Body of pancreas (tissue), 4 donors: ENCODE measurements around the gene NACC2. TPM values are rescaled to one million over a fixed set of nuclear protein-coding genes. Genes with fewer than 3 reads are reported as not detected.

Source experiments
- ATAC-seq: fragments of 150-250 bp; one replicate; pipeline ENCODE4 v1.9.1; 2016
- DNase-seq, 4 donors: peaks; one replicate each; pipeline ENCODE4 v3.0.0-alpha.2; 2019
- H3K27ac ChIP-seq, 4 donors: fragments of 200-600 bp; sonication (generic); 1 replicate in 3 of 4; 2 replicates in 1 of 4; pipeline versions ENCODE4 v1.5.1 to v1.6.1; 2016 to 2019; ENCODE audit warnings: mild to moderate bottlenecking in 1 of 4, mixed read lengths in 1 of 4, moderate library complexity in 1 of 4
- H3K27me3 ChIP-seq, 2 donors: fragments of 200-600 bp; sonication (generic); one replicate each; pipeline ENCODE4 v1.6.0; 2016; ENCODE audit warnings: mild to moderate bottlenecking in 1 of 2
- H3K36me3 ChIP-seq, 2 donors: fragments of 200-600 bp; sonication (generic); replicated peaks in 1 of 2; 2 replicates each; pipeline ENCODE4 v1.5.1; 2016; ENCODE audit warnings: low read depth in 2 of 2; ENCODE audit not compliant: insufficient read depth in 1 of 2
- H3K4me1 ChIP-seq: fragments of 200-600 bp; sonication (generic); one replicate; pipeline ENCODE4 v1.6.0; 2016
- H3K4me3 ChIP-seq, 2 donors: fragments of 200-600 bp; sonication (generic); 1 replicate in 1 of 2; 2 replicates in 1 of 2; pipeline ENCODE4 v1.5.1; 2016 to 2019
- H3K9me3 ChIP-seq, 3 donors: fragments of 200-600 bp; sonication (generic); 1 replicate in 2 of 3; 2 replicates in 1 of 3; pipeline ENCODE4 v1.5.1; 2016
- POLR2A ChIP-seq, 3 donors: fragments of 450-650 bp; IDR thresholded peaks; one replicate each; pipeline ENCODE4 v1.6.1; 2016; ENCODE audit warnings: antibody characterized with exemption in 3 of 3, mild to moderate bottlenecking in 2 of 3
- WGBS, 2 donors: methylation state at CpG; one replicate each; pipeline ENCODE4 v1.1.5; 2017; 5-methylcytosine and 5-hydroxymethylcytosine counted together
- intact Hi-C: fragments of 100-400 bp; cut with DNase I; formaldehyde crosslinking; loops from one replicate; pipeline ENCODE4 v1.15.1; 2023
- total RNA-seq, 2 donors: library from RNA; depleted of rRNA; stranded (reverse); fragments of >200 nt; gene quantifications; one replicate each; pipeline ENCODE4 v1.1.0, GENCODE V29; 2016
- TF ChIP-seq, protein P1 (sequence below), 7 experiments: fragments of 450-650 bp in 4 of 7; fragments of 200-600 bp in 3 of 7; sonication (generic) in 3 of 7; IDR thresholded peaks; one replicate each; pipeline ENCODE4 v1.5.1; 2016 to 2019; ENCODE audit warnings: antibody characterized with exemption in 7 of 7

The NACC2 gene
- total RNA-seq, 2 donors from 2014 or later, result 16.6 to 21.1 TPM

GRCh38 chr9:136052991-136053756 lies 41.9 kb downstream of the NACC2 start:
- Histone ChIP-seq H3K9me3 (no peaks in the 10 kb centered on the region), H3K27me3 (no peaks in the 10 kb centered on the region), H3K4me3 (no peak overlapping the region), H3K36me3 (no peaks in the 10 kb centered on the region), H3K4me1 (peaks cover 49% of the 10 kb centered on the region), H3K27ac (peak overlapping the region; percentile 72 to 89 (median 79))
- ATAC-seq (no peak), DNase-seq (no peak)
- TF ChIP-seq, protein P1, sequence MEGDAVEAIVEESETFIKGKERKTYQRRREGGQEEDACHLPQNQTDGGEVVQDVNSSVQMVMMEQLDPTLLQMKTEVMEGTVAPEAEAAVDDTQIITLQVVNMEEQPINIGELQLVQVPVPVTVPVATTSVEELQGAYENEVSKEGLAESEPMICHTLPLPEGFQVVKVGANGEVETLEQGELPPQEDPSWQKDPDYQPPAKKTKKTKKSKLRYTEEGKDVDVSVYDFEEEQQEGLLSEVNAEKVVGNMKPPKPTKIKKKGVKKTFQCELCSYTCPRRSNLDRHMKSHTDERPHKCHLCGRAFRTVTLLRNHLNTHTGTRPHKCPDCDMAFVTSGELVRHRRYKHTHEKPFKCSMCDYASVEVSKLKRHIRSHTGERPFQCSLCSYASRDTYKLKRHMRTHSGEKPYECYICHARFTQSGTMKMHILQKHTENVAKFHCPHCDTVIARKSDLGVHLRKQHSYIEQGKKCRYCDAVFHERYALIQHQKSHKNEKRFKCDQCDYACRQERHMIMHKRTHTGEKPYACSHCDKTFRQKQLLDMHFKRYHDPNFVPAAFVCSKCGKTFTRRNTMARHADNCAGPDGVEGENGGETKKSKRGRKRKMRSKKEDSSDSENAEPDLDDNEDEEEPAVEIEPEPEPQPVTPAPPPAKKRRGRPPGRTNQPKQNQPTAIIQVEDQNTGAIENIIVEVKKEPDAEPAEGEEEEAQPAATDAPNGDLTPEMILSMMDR (IDR thresholded peaks at IDR 0.05), result no peak
- no peak for TF ChIP-seq POLR2A (IDR thresholded peaks at IDR 0.05)
- intact Hi-C loops, result no loop called here
- WGBS, 2 donors, result 24 to 42% methylated on average over 11 to 23 of the region's 23 CpGs

- intact Hi-C loops, result no loop called here
- H3K27ac ChIP-seq, result peak overlapping the region; percentile 72 to 89 (median 79)
- peak; percentile 39 for ATAC-seq
- peak; percentile 44 to 62 (median 46) for DNase-seq
- H3K36me3 ChIP-seq, result no peaks in the 10 kb centered on the region
- H3K4me3 ChIP-seq, result no peak overlapping the region
- H3K9me3 ChIP-seq, result no peaks in the 10 kb centered on the region
- peak in 2 of 3 donors; percentile 16 to 25 for TF ChIP-seq POLR2A (IDR thresholded peaks at IDR 0.05)
- TF ChIP-seq, protein P1 (IDR thresholded peaks at IDR 0.05), result no peak
- 61% methylated on average over 5 to 15 of the region's 15 CpGs for WGBS, 2 donors
- H3K27me3 ChIP-seq, result no peaks in the 10 kb centered on the region
- peaks cover 49% of the 10 kb centered on the region for H3K4me1 ChIP-seq
These were observed 42.6 kb downstream of the NACC2 start for GRCh38 chr9:136052472-136052880.

GRCh38 chr9:136051837-136052471 lies 43.1 kb downstream of the NACC2 start:
- H3K27ac ChIP-seq, result peak overlapping the region; percentile 72 to 89 (median 79)
- peak; percentile 81 for ATAC-seq
- H3K4me1 ChIP-seq, result peaks cover 49% of the 10 kb centered on the region
- DNase-seq, result peak; percentile 73 to 86 (median 82)
- peak overlapping the region in 1 of 2 donors; percentile 2 for H3K4me3 ChIP-seq
- TF ChIP-seq POLR2A (IDR thresholded peaks at IDR 0.05), result peak in 2 of 3 donors; percentile 60 to 63
- TF ChIP-seq, protein P1 (IDR thresholded peaks at IDR 0.05), result no peak
- H3K36me3 ChIP-seq, result no peaks in the 10 kb centered on the region
- H3K27me3 ChIP-seq, result no peaks in the 10 kb centered on the region
- intact Hi-C loops, result no loop called here
- WGBS, 2 donors, result 1 to 3% methylated on average over 20 to 29 of the region's 31 CpGs
- H3K9me3 ChIP-seq, result no peaks in the 10 kb centered on the region

GRCh38 chr9:136051453-136051836 lies 43.6 kb downstream of the NACC2 start:
- Histone ChIP-seq H3K27ac (peak overlapping the region; percentile 71 to 89 (median 79)), H3K4me3 (peak overlapping the region in 1 of 2 donors; percentile 2), H3K36me3 (no peaks in the 10 kb centered on the region), H3K9me3 (no peaks in the 10 kb centered on the region), H3K27me3 (no peaks in the 10 kb centered on the region), H3K4me1 (peaks cover 49% of the 10 kb centered on the region)
- 0% methylated on average over 29 to 47 of the region's 47 CpGs for WGBS, 2 donors
- intact Hi-C loops, result no loop called here
- TF ChIP-seq, protein P1 (IDR thresholded peaks at IDR 0.05), result no peak
- no peak for TF ChIP-seq POLR2A (IDR thresholded peaks at IDR 0.05)
- DNase-seq (peak in 2 of 4 donors; percentile 30 to 43), ATAC-seq (peak; percentile 27)
